Ascending aorta (tissue), 2 donors: ENCODE data around the gene ZNF211. TPM values are rescaled to one million over a fixed set of nuclear protein-coding genes. Genes with fewer than 3 reads are reported as not detected.

Source experiments
- DNase-seq, 2 donors: peaks; one replicate each; pipeline ENCODE4 v3.0.0-alpha.2; 2019; ENCODE audit warnings: low spot score in 2 of 2
- H3K27ac ChIP-seq, 2 donors: fragments of 200-600 bp; sonication (generic); one replicate each; pipeline ENCODE4 v1.5.1; 2016 to 2017; ENCODE audit warnings: mild to moderate bottlenecking in 1 of 2
- H3K27me3 ChIP-seq: fragments of 200-600 bp; sonication (generic); one replicate; pipeline ENCODE4 v1.5.1; 2017
- H3K36me3 ChIP-seq, 2 donors: fragments of 200-600 bp; sonication (generic); one replicate each; pipeline ENCODE4 v1.5.1; 2016
- H3K4me1 ChIP-seq, 2 donors: fragments of 200-600 bp; sonication (generic); one replicate each; pipeline ENCODE4 v1.5.1; 2016 to 2017; ENCODE audit warnings: mild to moderate bottlenecking in 1 of 2
- H3K4me3 ChIP-seq, 2 donors: fragments of 200-600 bp; sonication (generic); one replicate each; pipeline ENCODE4 v1.5.1; 2016 to 2017; ENCODE audit warnings: mild to moderate bottlenecking in 1 of 2
- H3K9me3 ChIP-seq, 2 donors: fragments of 200-600 bp; sonication (generic); one replicate each; pipeline ENCODE4 v1.5.1; 2016
- intact Hi-C: fragments of 100-400 bp; cut with DNase I; formaldehyde crosslinking; loops from one replicate; pipeline ENCODE4 v1.15.1; 2023
- total RNA-seq: library from RNA; depleted of rRNA; stranded (reverse); fragments of >200 nt; gene quantifications from one replicate; pipeline ENCODE4 v1.1.0, GENCODE V29; 2016
- TF ChIP-seq, protein P1 (sequence below), 3 experiments: fragments of 200-600 bp in 2 of 3; fragments of 450-650 bp in 1 of 3; sonication (generic) in 2 of 3; IDR thresholded peaks; one replicate each; pipeline ENCODE4 v1.5.1; 2016 to 2019; ENCODE audit warnings: antibody characterized with exemption in 3 of 3, mild to moderate bottlenecking in 1 of 3, moderate library complexity in 1 of 3

Gene ZNF211
- total RNA-seq, 1 donor from 2014 or later: 9.9 TPM

DNA sequence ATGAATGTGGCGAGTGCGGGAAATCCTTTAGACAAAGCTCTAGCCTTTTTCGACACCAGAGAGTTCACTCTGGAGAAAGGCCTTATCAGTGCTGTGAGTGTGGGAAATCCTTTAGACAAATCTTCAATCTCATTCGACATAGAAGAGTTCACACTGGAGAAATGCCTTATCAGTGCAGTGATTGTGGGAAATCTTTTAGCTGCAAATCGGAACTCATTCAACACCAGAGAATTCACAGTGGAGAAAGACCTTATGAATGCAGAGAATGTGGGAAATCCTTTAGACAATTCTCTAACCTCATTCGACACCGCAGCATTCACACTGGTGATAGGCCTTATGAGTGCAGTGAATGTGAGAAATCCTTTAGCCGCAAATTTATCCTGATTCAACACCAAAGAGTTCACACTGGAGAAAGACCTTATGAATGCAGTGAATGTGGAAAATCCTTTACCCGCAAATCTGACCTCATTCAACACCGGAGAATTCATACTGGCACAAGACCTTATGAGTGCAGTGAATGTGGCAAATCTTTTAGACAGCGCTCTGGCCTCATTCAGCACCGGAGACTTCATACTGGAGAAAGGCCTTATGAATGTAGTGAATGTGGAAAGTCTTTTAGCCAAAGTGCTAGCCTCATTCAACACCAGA lies 54.5 kb downstream of the ZNF211 start:
- peaks cover 2 to 6% of the 10 kb centered on the region in 2 donors for H3K4me1 ChIP-seq
- DNase-seq: no peak

DNA sequence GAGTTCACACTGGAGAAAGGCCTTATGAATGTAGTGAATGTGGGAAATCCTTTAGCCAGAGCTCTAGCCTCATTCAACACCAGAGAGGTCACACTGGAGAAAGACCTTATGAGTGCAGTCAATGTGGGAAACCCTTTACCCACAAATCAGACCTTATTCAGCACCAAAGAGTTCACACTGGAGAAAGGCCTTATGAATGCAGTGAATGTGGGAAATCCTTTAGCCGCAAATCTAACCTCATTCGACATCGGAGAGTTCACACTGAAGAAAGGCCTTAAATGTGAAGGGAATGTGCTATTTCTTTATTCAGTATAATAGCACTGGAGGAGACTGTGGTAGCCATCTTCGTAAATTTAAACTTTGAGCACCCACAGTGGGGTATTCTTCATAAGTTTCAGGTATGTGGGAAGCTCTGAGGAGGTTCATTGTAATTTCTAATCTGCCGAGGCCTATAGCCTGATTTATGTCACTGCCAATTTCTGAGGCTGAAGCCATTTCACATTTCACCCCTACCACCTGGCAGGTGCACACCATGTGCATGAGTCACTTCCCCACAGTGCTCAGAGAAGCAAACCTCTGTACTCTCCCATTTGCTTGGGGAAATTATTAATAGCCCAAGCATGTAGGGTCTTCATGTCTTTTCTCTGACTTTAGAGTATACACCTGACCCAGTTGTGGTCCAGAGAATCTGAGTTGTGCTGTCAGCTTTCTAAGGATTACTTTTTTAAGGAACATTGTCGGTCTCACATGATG lies 55.2 kb downstream of the ZNF211 start:
- no peaks in the 10 kb centered on the region for H3K4me1 ChIP-seq
- intact Hi-C loops: no loop called here
- no peak for DNase-seq
- H3K9me3 ChIP-seq: peaks cover 94 to 100% of the 10 kb centered on the region in 2 donors
- no peak overlapping the region for H3K27ac ChIP-seq
- TF ChIP-seq, protein P1, sequence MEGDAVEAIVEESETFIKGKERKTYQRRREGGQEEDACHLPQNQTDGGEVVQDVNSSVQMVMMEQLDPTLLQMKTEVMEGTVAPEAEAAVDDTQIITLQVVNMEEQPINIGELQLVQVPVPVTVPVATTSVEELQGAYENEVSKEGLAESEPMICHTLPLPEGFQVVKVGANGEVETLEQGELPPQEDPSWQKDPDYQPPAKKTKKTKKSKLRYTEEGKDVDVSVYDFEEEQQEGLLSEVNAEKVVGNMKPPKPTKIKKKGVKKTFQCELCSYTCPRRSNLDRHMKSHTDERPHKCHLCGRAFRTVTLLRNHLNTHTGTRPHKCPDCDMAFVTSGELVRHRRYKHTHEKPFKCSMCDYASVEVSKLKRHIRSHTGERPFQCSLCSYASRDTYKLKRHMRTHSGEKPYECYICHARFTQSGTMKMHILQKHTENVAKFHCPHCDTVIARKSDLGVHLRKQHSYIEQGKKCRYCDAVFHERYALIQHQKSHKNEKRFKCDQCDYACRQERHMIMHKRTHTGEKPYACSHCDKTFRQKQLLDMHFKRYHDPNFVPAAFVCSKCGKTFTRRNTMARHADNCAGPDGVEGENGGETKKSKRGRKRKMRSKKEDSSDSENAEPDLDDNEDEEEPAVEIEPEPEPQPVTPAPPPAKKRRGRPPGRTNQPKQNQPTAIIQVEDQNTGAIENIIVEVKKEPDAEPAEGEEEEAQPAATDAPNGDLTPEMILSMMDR (IDR thresholded peaks at IDR 0.05): no peak
- H3K27me3 ChIP-seq: no peaks in the 10 kb centered on the region
- peaks cover 35 to 67% of the 10 kb centered on the region in 2 donors for H3K36me3 ChIP-seq
- no peak overlapping the region for H3K4me3 ChIP-seq

More for the DNA sequence above, 54.5 kb downstream of the ZNF211 start:
- H3K9me3 ChIP-seq: peaks cover 87 to 96% of the 10 kb centered on the region in 2 donors
- intact Hi-C loops: no loop called here
- no peak overlapping the region for H3K4me3 ChIP-seq
- peaks cover 35 to 67% of the 10 kb centered on the region in 2 donors for H3K36me3 ChIP-seq
- TF ChIP-seq, protein P1 (IDR thresholded peaks at IDR 0.05): no peak
- no peaks in the 10 kb centered on the region for H3K27me3 ChIP-seq
- H3K27ac ChIP-seq: no peak overlapping the region

DNA sequence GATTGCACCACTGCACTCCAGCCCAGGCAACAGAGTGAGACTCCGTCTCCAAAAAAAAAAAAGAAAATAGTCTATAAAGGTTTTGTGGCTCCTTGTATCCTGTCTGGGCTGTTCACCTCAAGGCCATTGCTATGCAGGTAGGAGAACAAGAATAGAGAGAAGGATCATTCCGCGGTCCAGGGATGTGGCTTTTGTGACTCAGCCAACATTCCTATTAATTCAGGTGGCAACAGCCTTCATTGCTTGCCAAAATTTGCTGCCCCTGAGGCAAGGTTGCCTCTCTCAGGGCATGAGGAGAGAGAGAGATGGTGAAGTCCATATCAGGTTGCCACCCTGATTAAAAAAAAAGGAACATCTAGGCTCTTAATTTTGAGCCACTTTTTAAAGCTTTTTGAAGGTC lies 56.8 kb downstream of the ZNF211 start:
- no peak for DNase-seq
- TF ChIP-seq, protein P1 (IDR thresholded peaks at IDR 0.05): no peak
- peaks cover 95 to 100% of the 10 kb centered on the region in 2 donors for H3K9me3 ChIP-seq
- H3K27ac ChIP-seq: no peak overlapping the region
- intact Hi-C loops: no loop called here
- no peaks in the 10 kb centered on the region for H3K27me3 ChIP-seq
- peaks cover 28 to 54% of the 10 kb centered on the region in 2 donors for H3K36me3 ChIP-seq
- H3K4me1 ChIP-seq: no peaks in the 10 kb centered on the region
- H3K4me3 ChIP-seq: no peak overlapping the region

Other genes with a start within 250 kb of the ZNF211 start
- gene ZNF548, start 243.3 kb upstream of the ZNF211 start, total RNA-seq: 0.96 TPM
- 1.5 TPM for gene ZNF17, start 222.0 kb upstream of the ZNF211 start, total RNA-seq
- gene ZNF749, start 197.8 kb upstream of the ZNF211 start, total RNA-seq: 2.7 TPM
- gene VN1R1, start 176.0 kb upstream of the ZNF211 start, total RNA-seq: not detected
- 3.7 TPM for gene ZNF772, start 155.6 kb upstream of the ZNF211 start, total RNA-seq
- 5.3 TPM for gene ZNF419, start 145.4 kb upstream of the ZNF211 start, total RNA-seq
- not detected for gene ZNF773, start 133.2 kb upstream of the ZNF211 start, total RNA-seq
- 2.2 TPM for gene ZNF549, start 105.8 kb upstream of the ZNF211 start, total RNA-seq
- gene ZNF550, start 73.3 kb upstream of the ZNF211 start, total RNA-seq: 22.7 TPM
- 2.7 TPM for gene ZNF416, start 54.3 kb upstream of the ZNF211 start, total RNA-seq
- gene ZIK1, start 49.0 kb upstream of the ZNF211 start, total RNA-seq: 0.53 TPM
- 2.6 TPM for gene ZNF530, start 33.3 kb upstream of the ZNF211 start, total RNA-seq
- gene ZNF134, start 18.9 kb upstream of the ZNF211 start, total RNA-seq: 1.7 TPM
- gene ZSCAN4, start 35.8 kb downstream of the ZNF211 start, total RNA-seq: not detected
- gene ZNF551, start 48.8 kb downstream of the ZNF211 start, total RNA-seq: 35.4 TPM
- 0.11 TPM for gene ZNF154, start 76.0 kb downstream of the ZNF211 start, total RNA-seq
- gene ZNF671, start 94.5 kb downstream of the ZNF211 start, total RNA-seq: 2.4 TPM
- gene ZNF776, start 113.6 kb downstream of the ZNF211 start, total RNA-seq: 1.9 TPM
- gene ZNF586, start 136.5 kb downstream of the ZNF211 start, total RNA-seq: 1.4 TPM
- 6.9 TPM for gene ZNF552, start 181.7 kb downstream of the ZNF211 start, total RNA-seq
- gene ZNF587B, start 197.1 kb downstream of the ZNF211 start, total RNA-seq: 7.8 TPM
- gene ZNF587, start 216.7 kb downstream of the ZNF211 start, total RNA-seq: 12.9 TPM